Endothelial cell of umbilical vein (primary cell): ENCODE results near the gene WNT4. TPM values are rescaled to one million over a fixed set of nuclear protein-coding genes. Genes with fewer than 3 reads are reported as not detected.

Experiments used
- BruUV-seq: library from RNA; stranded (reverse); fragments of 400-500 nt; replicated peaks from 2 replicates; lab custom pipeline; 2021; lab: Mats Ljungman, UMichigan
- CTCF ChIA-PET: fragments of 300-600, 350-600 bp; sonication (Branson Sonifier 250); formaldehyde crosslinking; loops from one replicate; lab custom pipeline; 2021; ENCODE audit warnings: antibody characterized with exemption, inconsistent platforms; lab: Charles Lee
- POLR2A ChIA-PET: fragments of 300-600, 350-600 bp; sonication (Branson Sonifier 250); formaldehyde crosslinking; loops from one replicate; lab custom pipeline; 2021; ENCODE audit warnings: antibody characterized with exemption, inconsistent platforms; lab: Charles Lee
- DNase-seq: peaks from one replicate; pipeline ENCODE4 v3.0.0-alpha.2; 2011; ENCODE audit warnings: low read depth, low spot score
- FAIRE-seq: peaks from 2 replicates; lab custom pipeline; 2011; peaks lifted over from hg19 to GRCh38; lab: Jason Lieb, UNC
- H2AFZ ChIP-seq: 2 replicates; pipeline ENCODE4 v1.6.0; 2012; ENCODE audit warnings: low read depth, low read length, control low read depth, inconsistent platforms
- H3K27ac ChIP-seq: 2 replicates; pipeline ENCODE4 v1.5.1; 2011; ENCODE audit warnings: low read depth, mild to moderate bottlenecking, control low read depth, low read length, moderate library complexity; ENCODE audit not compliant: insufficient read depth
- H3K27me3 ChIP-seq, 2 experiments: 2 replicates each; pipeline versions ENCODE4 v1.6.0 to v1.6.1; 2011; ENCODE audit warnings: low read length in 2 of 2, mixed read lengths in 1 of 2; ENCODE audit not compliant: control insufficient read depth in 2 of 2, insufficient read depth in 2 of 2
- H3K36me3 ChIP-seq, 2 experiments: 2 replicates in 1 of 2; 3 replicates in 1 of 2; pipeline ENCODE4 v1.5.1; 2011; ENCODE audit warnings: low read length in 2 of 2, mild to moderate bottlenecking in 1 of 2, moderate library complexity in 1 of 2; ENCODE audit not compliant: control insufficient read depth in 2 of 2, insufficient read depth in 2 of 2; ENCODE audit errors: extremely low read depth in 1 of 2
- H3K4me1 ChIP-seq: 3 replicates; pipeline ENCODE4 v1.5.1; 2011; ENCODE audit warnings: mild to moderate bottlenecking, low read length; ENCODE audit not compliant: control insufficient read depth, insufficient read depth; ENCODE audit errors: extremely low read depth
- H3K4me2 ChIP-seq: 2 replicates; pipeline ENCODE4 v1.6.1; 2011; ENCODE audit warnings: low read length, control low read depth, mixed read lengths; ENCODE audit not compliant: insufficient read depth
- H3K4me3 ChIP-seq, 3 experiments: fragments of 200-600 bp in 1 of 3; sonication (generic), shearing (Covaris generic) in 1 of 3; replicated peaks in 1 of 3; 2 replicates each; pipeline ENCODE4 v1.5.1; 2011 to 2016; ENCODE audit warnings: control low read depth in 3 of 3, low read length in 3 of 3, mild to moderate bottlenecking in 2 of 3, inconsistent platforms in 1 of 3, low read depth in 1 of 3, moderate library complexity in 1 of 3; ENCODE audit not compliant: insufficient read depth in 1 of 3
- H3K79me2 ChIP-seq: 2 replicates; pipeline ENCODE4 v1.6.0; 2012; ENCODE audit warnings: low read length, inconsistent platforms; ENCODE audit not compliant: control insufficient read depth, insufficient read depth
- H3K9ac ChIP-seq: replicated peaks from 2 replicates; pipeline ENCODE3; 2011; ENCODE audit warnings: low read length, control low read depth; ENCODE audit not compliant: insufficient read depth; ENCODE audit errors: extremely low read depth
- H3K9me1 ChIP-seq: replicated peaks from 3 replicates; pipeline ENCODE4 v1.6.0; 2011; ENCODE audit warnings: mild to moderate bottlenecking, low read length; ENCODE audit not compliant: control insufficient read depth, insufficient read depth; ENCODE audit errors: extremely low read depth
- H3K9me3 ChIP-seq: replicated peaks from 2 replicates; pipeline ENCODE4 v1.5.1; 2012; ENCODE audit warnings: low read length, inconsistent platforms; ENCODE audit not compliant: control insufficient read depth, insufficient read depth
- H4K20me1 ChIP-seq: replicated peaks from 2 replicates; pipeline ENCODE3; 2011; ENCODE audit warnings: mild to moderate bottlenecking, low read length; ENCODE audit not compliant: control insufficient read depth, insufficient read depth; ENCODE audit errors: extremely low read depth
- CTCF ChIP-seq, 2 donors: IDR thresholded peaks; 1 replicate in 1 of 2; 2 replicates in 1 of 2; pipeline ENCODE4 v1.5.1; 2011; ENCODE audit warnings: low read length in 2 of 2, mild to moderate bottlenecking in 2 of 2, moderate library complexity in 2 of 2, control low read depth in 1 of 2, inconsistent platforms in 1 of 2, low read depth in 1 of 2; ENCODE audit not compliant: insufficient read depth in 1 of 2; ENCODE audit errors: extremely low read depth in 1 of 2
- EZH2 ChIP-seq: IDR thresholded peaks from 2 replicates; pipeline ENCODE4 v1.6.1; 2012; ENCODE audit warnings: borderline replicate concordance, low read depth, mild to moderate bottlenecking, moderate library complexity, low read length, inconsistent platforms; ENCODE audit not compliant: severe bottlenecking
- FOS ChIP-seq: IDR thresholded peaks from 2 replicates; pipeline ENCODE4 v1.6.1; 2011; ENCODE audit warnings: mild to moderate bottlenecking, low read length, moderate library complexity, borderline replicate concordance; ENCODE audit not compliant: insufficient read depth
- GATA2 ChIP-seq: IDR thresholded peaks from 2 replicates; pipeline ENCODE4 v1.7.0; 2011; ENCODE audit warnings: low read depth, mild to moderate bottlenecking, moderate library complexity, mixed read lengths, low read length; ENCODE audit not compliant: insufficient read length, insufficient read depth
- JUN ChIP-seq: IDR thresholded peaks from 2 replicates; pipeline ENCODE4 v1.6.1; 2011; ENCODE audit warnings: borderline replicate concordance, low read depth; ENCODE audit not compliant: insufficient read length, insufficient read depth
- MAX ChIP-seq: IDR thresholded peaks from 2 replicates; pipeline ENCODE4 v1.6.1; 2011; ENCODE audit not compliant: insufficient read depth, insufficient read length
- MYC ChIP-seq: IDR thresholded peaks from one replicate; pipeline ENCODE4 v1.6.1; 2011; ENCODE audit warnings: mild to moderate bottlenecking, low read depth, low read length
- POLR2A ChIP-seq: IDR thresholded peaks from 2 replicates; pipeline ENCODE4 v1.6.1; 2012; ENCODE audit warnings: low read depth, mild to moderate bottlenecking, control low read depth, low read length
- POLR2AphosphoS5 ChIP-seq: IDR thresholded peaks from 2 replicates; pipeline ENCODE4 v1.6.1; 2012; ENCODE audit warnings: low read depth, mild to moderate bottlenecking, control low read depth, low read length, moderate library complexity; ENCODE audit not compliant: insufficient read depth
- dilution Hi-C: fragments of 300-500 bp; cut with MboI; formaldehyde crosslinking; loops from one replicate; pipeline ENCODE4 v1.15.0; 2019; ENCODE audit warnings: low sequenced_read_pairs; ENCODE audit not compliant: extremely low pct_ligation_motif_present
- intact Hi-C: fragments of 100-400 bp; cut with micrococcal nuclease; formaldehyde crosslinking; loops from one replicate; pipeline ENCODE4 v1.10.0; 2022
- polyA plus RNA-seq, 4 experiments: library from polyadenylated mRNA; depleted of rRNA in 3 of 4; stranded (reverse) in 3 of 4; unstranded in 1 of 4; fragments of >200 nt; gene quantifications; 2 replicates each; pipeline versions ENCODE4 v1.2.1 to v1.2.3, GENCODE V29; 2011 to 2012; ENCODE audit warnings: missing spikeins in 1 of 4
- total RNA-seq: library from RNA; stranded (reverse); gene quantifications from 2 replicates; pipeline ENCODE4 v1.2.3, GENCODE V29; 2021

Gene WNT4
- total and polyA plus RNA-seq, 2 donors (not counting 3 experiments of a cell fraction or from before 2014, with no cell fraction given) = 0.06 TPM; not detected in 1

GRCh38 chr1:22121421-22121911, 21.4 kb downstream of the WNT4 start:
- intact Hi-C loops = no loop called here
- no TSS peak for BruUV-seq
- Histone ChIP-seq H3K9me1 (no peaks in the 10 kb centered on the region), H4K20me1 (peaks cover 3% of the 10 kb centered on the region), H3K4me2 (no peak overlapping the region), H3K79me2 (peaks cover 2% of the 10 kb centered on the region), H3K4me3 (no peak overlapping the region), H2AFZ (no peak overlapping the region), H3K36me3 (peaks cover 0 to 17% of the 10 kb centered on the region in 2 experiments), H3K4me1 (no peaks in the 10 kb centered on the region), H3K9me3 (no peaks in the 10 kb centered on the region), H3K27me3 (no peaks in the 10 kb centered on the region), H3K27ac (no peak overlapping the region), H3K9ac (no peak overlapping the region)
- CTCF ChIA-PET = interaction anchor here (1.0 to 4.1 kb wide), 2 partner anchors 10 to 16 kb away, joined by 4 to 24 read pairs; no protein-coding TSS in a partner anchor
- no peak for FAIRE-seq
- TF ChIP-seq EZH2 = no peak
- TF ChIP-seq FOS = no peak
- no peak for TF ChIP-seq MAX
- TF ChIP-seq MYC = no peak
- no peak for TF ChIP-seq CTCF (IDR thresholded peaks at IDR 0.05; ENCODE audit: extremely low read depth in 1 of 2, insufficient read depth in 1 of 2, low read depth in 1 of 2, low read length in 2 of 2)
- TF ChIP-seq JUN = no peak
- TF ChIP-seq GATA2 = no peak
- TF ChIP-seq POLR2AphosphoS5 = no peak
- no peak for TF ChIP-seq POLR2A
- DNase-seq = no peak
- POLR2A ChIA-PET = no interaction called here
- dilution Hi-C loops = no loop called here
